Measurements from ENCODE around the gene PCDHB14. TPM values are rescaled to one million over a fixed set of nuclear protein-coding genes. Genes with fewer than 3 reads are reported as not detected.
"Not testable (repeated sequence)": the region's sequence is repeated elsewhere in the genome, so short reads cannot be mapped to it uniquely, and the experiment has no call there.

The PCDHB14 gene
- polyA plus RNA-seq (ENCODE audit: insufficient read length in 4 of 4): 10 to 100 TPM in 3 of 4 donors, 1 to 10 TPM in 1; 9.9 to 13.5 (median 10.6) TPM

GRCh38 chr5:141223112-141223783 lies at the start of gene PCDHB14:
PCDHB14 (plus strand) TSS chr5:141223343; CDS start chr5:141223506, 163 bp downstream.
- DNase-seq (ENCODE audit: low read depth in 4 of 4, low spot score in 3 of 4): no peak

DNA sequence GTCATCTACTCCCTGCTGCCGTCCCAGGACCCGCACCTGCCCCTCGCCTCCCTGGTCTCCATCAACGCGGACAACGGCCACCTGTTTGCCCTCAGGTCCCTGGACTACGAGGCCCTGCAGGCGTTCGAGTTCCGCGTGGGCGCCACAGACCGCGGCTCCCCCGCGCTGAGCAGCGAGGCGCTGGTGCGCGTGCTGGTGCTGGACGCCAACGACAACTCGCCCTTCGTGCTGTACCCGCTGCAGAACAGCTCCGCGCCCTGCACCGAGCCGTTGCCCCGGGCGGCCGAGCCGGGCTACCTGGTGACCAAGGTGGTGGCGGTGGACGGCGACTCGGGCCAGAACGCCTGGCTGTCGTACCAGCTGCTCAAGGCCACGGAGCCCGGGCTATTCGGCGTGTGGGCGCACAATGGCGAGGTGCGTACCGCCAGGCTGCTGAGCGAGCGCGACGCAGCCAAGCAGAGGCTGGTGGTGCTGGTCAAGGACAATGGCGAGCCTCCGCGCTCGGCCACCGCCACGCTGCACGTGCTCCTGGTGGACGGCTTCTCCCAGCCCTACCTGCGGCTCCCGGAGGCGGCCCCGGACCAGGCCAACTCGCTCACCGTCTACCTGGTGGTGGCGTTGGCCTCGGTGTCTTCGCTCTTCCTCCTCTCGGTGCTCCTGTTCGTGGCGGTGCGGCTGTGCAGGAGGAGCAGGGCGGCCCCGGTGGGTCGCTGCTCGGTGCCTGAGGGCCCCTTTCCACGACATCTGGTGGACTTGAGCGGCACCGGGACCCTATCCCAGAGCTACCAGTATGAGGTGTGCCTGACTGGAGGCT lies 48.6 kb upstream of the PCDHB14 start:
- DNase-seq (ENCODE audit: low read depth in 4 of 4, low spot score in 3 of 4): not testable (repeated sequence)

DNA sequence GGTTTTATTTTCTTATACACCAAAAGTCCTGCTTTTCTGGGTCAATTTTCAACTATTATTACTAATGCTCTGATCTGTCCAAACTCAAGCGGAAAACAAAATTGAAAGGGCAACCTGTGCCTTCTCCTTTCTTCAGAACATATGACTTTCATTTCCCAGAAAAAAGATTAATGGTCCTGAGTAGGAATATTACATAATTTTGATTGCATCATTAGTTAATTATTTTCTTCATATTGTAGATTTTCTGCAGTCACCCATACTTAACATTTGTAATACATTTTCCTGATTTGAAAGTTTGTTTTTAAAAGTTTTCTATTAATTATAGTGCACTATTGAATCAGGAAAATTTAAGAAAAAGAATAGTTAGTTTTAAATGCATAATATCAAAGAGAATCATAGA lies 47.2 kb upstream of the PCDHB14 start:
- DNase-seq (ENCODE audit: low read depth in 4 of 4, low spot score in 3 of 4): no peak

- not testable (repeated sequence) for DNase-seq (ENCODE audit: low read depth in 4 of 4, low spot score in 3 of 4)
These were observed 45.5 kb upstream of the PCDHB14 start, which contains the start of gene PCDHB8 for GRCh38 chr5:141177577-141178191. PCDHB8 (plus strand) TSS chr5:141177790; CDS start chr5:141178035, 245 bp downstream.

GRCh38 chr5:141179371-141179770 lies 43.8 kb upstream of the PCDHB14 start:
- not testable (repeated sequence) for DNase-seq (ENCODE audit: low read depth in 4 of 4, low spot score in 3 of 4)

GRCh38 chr5:141179876-141180275 lies 43.3 kb upstream of the PCDHB14 start:
- DNase-seq (ENCODE audit: low read depth in 4 of 4, low spot score in 3 of 4): not testable (repeated sequence)

GRCh38 chr5:141180313-141180712 lies 42.8 kb upstream of the PCDHB14 start:
- no peak for DNase-seq (ENCODE audit: low read depth in 4 of 4, low spot score in 3 of 4)

GRCh38 chr5:141182248-141182647 lies 40.9 kb upstream of the PCDHB14 start, which contains the start of gene PCDHB16:
PCDHB16 (plus strand) TSS chr5:141182387; CDS start chr5:141182560, 173 bp downstream.
- DNase-seq (ENCODE audit: low read depth in 4 of 4, low spot score in 3 of 4): no peak

DNA sequence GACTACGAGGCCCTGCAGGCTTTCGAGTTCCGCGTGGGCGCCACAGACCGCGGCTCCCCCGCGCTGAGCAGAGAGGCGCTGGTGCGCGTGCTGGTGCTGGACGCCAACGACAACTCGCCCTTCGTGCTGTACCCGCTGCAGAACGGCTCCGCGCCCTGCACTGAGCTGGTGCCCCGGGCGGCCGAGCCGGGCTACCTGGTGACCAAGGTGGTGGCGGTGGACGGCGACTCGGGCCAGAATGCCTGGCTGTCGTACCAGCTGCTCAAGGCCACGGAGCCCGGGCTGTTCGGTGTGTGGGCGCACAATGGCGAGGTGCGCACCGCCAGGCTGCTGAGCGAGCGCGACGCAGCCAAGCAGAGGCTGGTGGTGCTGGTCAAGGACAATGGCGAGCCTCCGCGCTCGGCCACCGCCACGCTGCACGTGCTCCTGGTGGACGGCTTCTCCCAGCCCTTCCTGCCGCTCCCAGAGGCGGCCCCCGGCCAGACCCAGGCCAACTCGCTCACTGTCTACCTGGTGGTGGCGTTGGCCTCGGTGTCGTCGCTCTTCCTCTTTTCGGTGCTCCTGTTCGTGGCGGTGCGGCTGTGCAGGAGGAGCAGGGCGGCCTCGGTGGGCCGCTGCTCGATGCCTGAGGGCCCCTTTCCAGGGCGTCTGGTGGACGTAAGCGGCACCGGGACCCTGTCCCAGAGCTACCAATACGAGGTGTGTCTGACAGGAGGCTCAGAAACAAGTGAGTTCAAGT lies 38.9 kb upstream of the PCDHB14 start:
- DNase-seq (ENCODE audit: low read depth in 4 of 4, low spot score in 3 of 4): not testable (repeated sequence)

DNA sequence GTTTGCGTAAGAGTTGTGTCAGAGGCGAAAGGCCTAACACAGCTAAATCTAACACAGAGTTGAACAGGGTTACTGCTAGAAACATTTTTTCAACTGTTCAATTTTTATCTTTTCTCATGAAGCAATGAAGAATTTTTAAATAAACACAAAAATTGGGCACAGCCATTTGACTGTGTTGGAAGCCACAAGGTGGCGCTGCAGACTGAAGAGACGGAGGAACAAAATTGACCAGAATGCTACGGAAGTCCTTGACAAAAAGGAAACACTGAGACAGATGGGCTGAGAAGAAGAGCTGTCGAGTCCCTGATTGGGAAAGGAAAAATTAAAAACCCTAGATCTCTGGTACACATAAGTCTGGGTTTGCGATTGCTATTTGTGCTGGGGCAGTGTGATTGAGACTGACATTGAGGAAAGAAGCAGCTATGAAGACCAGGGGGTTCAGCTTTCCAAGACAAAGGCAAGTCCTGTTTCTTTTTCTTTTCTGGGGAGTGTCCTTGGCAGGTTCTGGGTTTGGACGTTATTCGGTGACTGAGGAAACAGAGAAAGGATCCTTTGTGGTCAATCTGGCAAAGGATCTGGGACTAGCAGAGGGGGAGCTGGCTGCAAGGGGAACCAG lies 36.1 kb upstream of the PCDHB14 start, which contains the start of gene PCDHB9:
PCDHB9 (plus strand) TSS at position 265 of the 616 bp plus-strand sequence; CDS start at position 423, 158 bp downstream.
- DNase-seq (ENCODE audit: low read depth in 4 of 4, low spot score in 3 of 4): no peak

- DNase-seq (ENCODE audit: low read depth in 4 of 4, low spot score in 3 of 4): not testable (repeated sequence)
These were observed 34.5 kb upstream of the PCDHB14 start for GRCh38 chr5:141188682-141189081.

DNA sequence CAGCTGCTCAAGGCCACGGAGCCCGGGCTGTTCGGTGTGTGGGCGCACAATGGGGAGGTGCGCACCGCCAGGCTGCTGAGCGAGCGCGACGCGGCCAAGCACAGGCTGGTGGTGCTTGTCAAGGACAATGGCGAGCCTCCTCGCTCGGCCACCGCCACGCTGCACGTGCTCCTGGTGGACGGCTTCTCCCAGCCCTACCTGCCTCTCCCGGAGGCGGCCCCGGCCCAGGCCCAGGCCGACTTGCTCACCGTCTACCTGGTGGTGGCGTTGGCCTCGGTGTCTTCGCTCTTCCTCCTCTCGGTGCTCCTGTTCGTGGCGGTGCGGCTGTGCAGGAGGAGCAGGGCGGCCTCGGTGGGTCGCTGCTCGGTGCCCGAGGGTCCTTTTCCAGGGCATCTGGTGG lies 34.0 kb upstream of the PCDHB14 start:
- DNase-seq (ENCODE audit: low read depth in 4 of 4, low spot score in 3 of 4): not testable (repeated sequence)

GRCh38 chr5:141192110-141192725 lies 30.9 kb upstream of the PCDHB14 start, which contains the start of gene PCDHB10:
PCDHB10 (plus strand) TSS chr5:141192353; CDS start chr5:141192553, 200 bp downstream.
- no peak for DNase-seq (ENCODE audit: low read depth in 4 of 4, low spot score in 3 of 4)

- not testable (repeated sequence) for DNase-seq (ENCODE audit: low read depth in 4 of 4, low spot score in 3 of 4)
These were observed 28.8 kb upstream of the PCDHB14 start for GRCh38 chr5:141194332-141194731.

DNA sequence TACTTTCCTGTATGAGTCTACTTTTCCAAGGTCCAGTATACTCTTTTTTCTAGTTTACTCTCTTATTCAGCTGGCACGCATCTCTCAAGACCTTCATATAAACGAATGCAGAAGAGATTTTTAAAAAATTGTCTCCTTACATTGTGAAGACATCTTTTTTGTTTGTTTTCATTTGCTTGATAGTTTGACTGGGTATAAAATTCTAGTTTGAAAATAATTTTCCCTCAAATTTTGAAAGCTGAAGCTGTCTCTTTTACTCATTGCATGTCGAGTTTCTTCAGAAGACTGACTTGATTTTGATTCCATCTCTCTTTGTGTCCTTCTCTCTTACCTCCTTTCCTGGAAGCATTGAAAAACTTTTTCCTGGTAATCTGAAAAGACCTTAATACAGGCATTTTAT lies 26.8 kb upstream of the PCDHB14 start:
- DNase-seq (ENCODE audit: low read depth in 4 of 4, low spot score in 3 of 4): no peak

DNA sequence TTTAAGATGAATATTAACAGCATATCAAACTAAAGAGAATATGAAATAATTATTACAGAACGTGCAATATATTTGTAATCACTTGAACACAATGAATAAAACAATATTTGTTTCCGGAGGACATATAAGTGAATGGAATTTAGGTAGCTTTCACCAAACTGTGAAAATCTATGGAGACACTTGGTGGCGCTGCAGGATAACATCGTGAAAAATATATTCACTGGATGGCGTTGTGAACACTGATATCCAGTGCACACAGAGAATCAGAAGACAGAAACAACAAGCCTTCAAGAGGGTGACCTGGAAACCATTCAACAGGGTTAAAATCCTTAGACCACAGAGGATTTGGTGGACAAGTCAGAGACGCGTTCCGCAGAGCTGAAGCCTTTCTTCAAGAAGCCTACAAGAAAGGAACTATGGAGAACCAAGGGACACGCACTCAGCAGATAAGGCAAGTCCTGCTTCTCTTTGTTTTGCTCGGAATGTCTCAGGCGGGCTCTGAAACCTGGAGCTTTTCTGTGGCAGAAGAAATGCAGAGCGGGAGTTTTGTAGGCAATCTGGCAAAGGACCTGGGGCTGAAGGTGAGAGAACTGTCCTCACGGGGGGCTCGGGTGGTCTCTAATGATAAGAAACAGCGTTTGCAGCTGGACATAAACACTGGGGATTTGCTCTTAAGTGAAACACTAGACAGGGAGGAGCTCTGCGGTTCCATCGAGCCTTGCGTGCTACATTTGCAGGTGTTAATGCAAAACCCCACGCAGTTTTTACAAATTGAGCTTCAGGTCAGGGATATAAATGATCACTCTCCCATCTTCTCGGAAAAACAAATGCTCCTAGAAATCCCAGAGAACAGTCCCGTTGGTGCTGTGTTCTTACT lies 23.5 kb upstream of the PCDHB14 start, which contains the start of gene PCDHB11:
PCDHB11 (plus strand) TSS at position 269 of the 877 bp plus-strand sequence; CDS start at position 417, 148 bp downstream.
- no peak for DNase-seq (ENCODE audit: low read depth in 4 of 4, low spot score in 3 of 4)

DNA sequence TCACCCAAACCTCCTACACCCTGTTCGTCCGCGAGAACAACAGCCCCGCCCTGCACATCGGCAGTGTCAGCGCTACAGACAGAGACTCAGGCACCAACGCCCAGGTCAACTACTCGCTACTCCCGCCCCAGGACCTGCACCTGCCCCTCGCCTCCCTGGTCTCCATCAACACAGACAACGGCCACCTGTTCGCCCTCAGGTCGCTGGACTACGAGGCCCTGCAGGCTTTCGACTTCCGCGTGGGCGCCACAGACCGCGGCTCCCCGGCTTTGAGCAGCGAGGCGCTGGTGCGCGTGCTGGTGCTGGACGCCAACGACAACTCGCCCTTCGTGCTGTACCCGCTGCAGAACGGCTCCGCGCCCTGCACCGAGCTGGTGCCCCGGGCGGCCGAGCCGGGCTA lies 22.0 kb upstream of the PCDHB14 start:
- DNase-seq (ENCODE audit: low read depth in 4 of 4, low spot score in 3 of 4): not testable (repeated sequence)

DNA sequence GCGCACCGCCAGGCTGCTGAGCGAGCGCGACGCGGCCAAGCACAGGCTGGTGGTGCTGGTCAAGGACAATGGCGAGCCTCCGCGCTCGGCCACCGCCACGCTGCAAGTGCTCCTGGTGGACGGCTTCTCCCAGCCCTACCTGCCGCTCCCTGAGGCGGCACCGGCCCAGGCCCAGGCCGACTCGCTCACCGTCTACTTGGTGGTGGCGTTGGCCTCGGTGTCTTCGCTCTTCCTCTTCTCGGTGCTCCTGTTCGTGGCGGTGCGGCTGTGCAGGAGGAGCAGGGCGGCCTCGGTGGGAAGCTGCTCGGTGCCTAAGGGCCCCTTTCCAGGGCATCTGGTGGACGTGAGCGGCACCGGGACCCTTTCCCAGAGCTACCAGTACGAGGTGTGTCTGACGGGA lies 21.5 kb upstream of the PCDHB14 start:
- not testable (repeated sequence) for DNase-seq (ENCODE audit: low read depth in 4 of 4, low spot score in 3 of 4)
